WTC11 (cell line): ENCODE results near the gene HS2ST1. TPM values are rescaled to one million over a fixed set of nuclear protein-coding genes. Genes with fewer than 3 reads are reported as not detected.

Source experiments
- ATAC-seq: fragments of 200-7000 bp; cut with Tn5 transposase; 2 replicates; pipeline ENCODE4 v1.10.0; 2021; ENCODE audit warnings: mild to moderate bottlenecking, moderate library complexity
- CTCF ChIA-PET: fragments of 300-600 bp; sonication (Branson Sonifier 250); formaldehyde crosslinking; loops from one replicate; lab custom pipeline; 2021; ENCODE audit warnings: antibody characterized with exemption; lab: Charles Lee
- POLR2A ChIA-PET: fragments of 350-600 bp; sonication (Branson Sonifier 250); formaldehyde crosslinking; loops from one replicate; lab custom pipeline; 2021; ENCODE audit warnings: antibody characterized with exemption; lab: Charles Lee
- DNase-seq: peaks from one replicate; pipeline ENCODE4 v3.0.0; 2021; ENCODE audit warnings: low spot score
- H3K27ac Mint-ChIP-seq: 2 replicates; pipeline ENCODE4 v1.8.0; 2021; ENCODE audit warnings: mixed read lengths
- H3K27me3 Mint-ChIP-seq: 2 replicates; pipeline ENCODE4 v1.8.0; 2021; ENCODE audit warnings: low read depth, mild to moderate bottlenecking, moderate library complexity, mixed read lengths
- H3K36me3 Mint-ChIP-seq: 2 replicates; pipeline ENCODE4 v1.8.0; 2021; ENCODE audit warnings: mixed read lengths
- H3K4me1 Mint-ChIP-seq: 2 replicates; pipeline ENCODE4 v1.8.0; 2022; ENCODE audit warnings: mixed read lengths
- H3K4me3 Mint-ChIP-seq: 2 replicates; pipeline ENCODE4 v1.8.0; 2021; ENCODE audit warnings: mild to moderate bottlenecking, moderate library complexity, mixed read lengths
- H3K9me3 Mint-ChIP-seq: 2 replicates; pipeline ENCODE4 v1.8.0; 2021; ENCODE audit warnings: mixed read lengths
- AFF4 ChIP-seq: sonication (generic); formaldehyde crosslinking; IDR thresholded peaks from 2 replicates; pipeline ENCODE4 v1.8.1; 2023; ENCODE audit warnings: mild to moderate bottlenecking, missing genetic modification reagents, borderline replicate concordance
- E2F1 ChIP-seq: sonication (generic); formaldehyde crosslinking; IDR thresholded peaks from 2 replicates; pipeline ENCODE4 v1.8.0; 2022; ENCODE audit warnings: mild to moderate bottlenecking, missing genetic modification reagents
- E2F5 ChIP-seq: sonication (generic); formaldehyde crosslinking; IDR thresholded peaks from 2 replicates; pipeline ENCODE4 v1.8.1; 2022; ENCODE audit warnings: mild to moderate bottlenecking, moderate library complexity, missing genetic modification reagents
- FOXK1 ChIP-seq: sonication (generic); formaldehyde crosslinking; IDR thresholded peaks from 2 replicates; pipeline ENCODE4 v1.8.0; 2022; ENCODE audit warnings: mild to moderate bottlenecking, moderate library complexity, missing genetic modification reagents
- GRHL2 ChIP-seq: fragments of 250-450 bp; sonication (Bioruptor Pico); IDR thresholded peaks from 2 replicates; pipeline ENCODE4 v1.8.0; 2022; ENCODE audit warnings: mild to moderate bottlenecking, moderate library complexity; ENCODE audit not compliant: insufficient replicate concordance, severe bottlenecking
- IRF1 ChIP-seq: sonication (generic); formaldehyde crosslinking; IDR thresholded peaks from 2 replicates; pipeline ENCODE4 v1.8.0; 2023; ENCODE audit warnings: missing genetic modification reagents
- MXD4 ChIP-seq: fragments of 250-450 bp; sonication (Bioruptor Pico); IDR thresholded peaks from 2 replicates; pipeline ENCODE4 v1.8.0; 2021; ENCODE audit warnings: mild to moderate bottlenecking, moderate library complexity, borderline replicate concordance
- SP1 ChIP-seq: sonication (generic); formaldehyde crosslinking; conservative IDR thresholded peaks from 2 replicates; pipeline ENCODE4 v1.8.1; 2022; ENCODE audit warnings: missing genetic modification reagents
- ZNF138 ChIP-seq: sonication (generic); formaldehyde crosslinking; conservative IDR thresholded peaks from 2 replicates; pipeline ENCODE4 v1.8.1; 2022; ENCODE audit warnings: mild to moderate bottlenecking, moderate library complexity, missing genetic modification reagents
- ZNF396 ChIP-seq: fragments of 250-450 bp; sonication (Bioruptor Pico); IDR thresholded peaks from 2 replicates; pipeline ENCODE4 v1.8.0; 2021; ENCODE audit warnings: mild to moderate bottlenecking, moderate library complexity, borderline replicate concordance
- ZNF423 ChIP-seq: fragments of 250-450 bp; sonication (Bioruptor Pico); IDR thresholded peaks from 2 replicates; pipeline ENCODE4 v2.1.2; 2022; ENCODE audit warnings: mild to moderate bottlenecking, moderate library complexity
- total RNA-seq: library from RNA; stranded (reverse); gene quantifications from 3 replicates; pipeline ENCODE4 v1.2.3, GENCODE V29; 2021
- TF ChIP-seq, protein P1 (sequence below): fragments of 250-450 bp; sonication (Bioruptor Pico); IDR thresholded peaks from 2 replicates; pipeline ENCODE4 v1.9.0; 2021; ENCODE audit warnings: mild to moderate bottlenecking
- TF ChIP-seq, protein P2 (sequence below): fragments of 200-600 bp; IDR thresholded peaks from 2 replicates; pipeline ENCODE4 v1.8.0; 2022; ENCODE audit warnings: antibody characterized with exemption
- TF ChIP-seq, protein P3 (sequence below): fragments of 250-450 bp; sonication (Bioruptor Pico); IDR thresholded peaks from 2 replicates; pipeline ENCODE4 v1.9.0; 2021; ENCODE audit warnings: mild to moderate bottlenecking, borderline replicate concordance
- TF ChIP-seq, protein P4 (sequence below): fragments of 250-450 bp; sonication (Bioruptor Pico); conservative IDR thresholded peaks from 2 replicates; pipeline ENCODE4 v1.9.0; 2021; ENCODE audit warnings: mild to moderate bottlenecking

The HS2ST1 gene
- total RNA-seq, 1 experiment from 2014 or later = 24.7 TPM

DNA sequence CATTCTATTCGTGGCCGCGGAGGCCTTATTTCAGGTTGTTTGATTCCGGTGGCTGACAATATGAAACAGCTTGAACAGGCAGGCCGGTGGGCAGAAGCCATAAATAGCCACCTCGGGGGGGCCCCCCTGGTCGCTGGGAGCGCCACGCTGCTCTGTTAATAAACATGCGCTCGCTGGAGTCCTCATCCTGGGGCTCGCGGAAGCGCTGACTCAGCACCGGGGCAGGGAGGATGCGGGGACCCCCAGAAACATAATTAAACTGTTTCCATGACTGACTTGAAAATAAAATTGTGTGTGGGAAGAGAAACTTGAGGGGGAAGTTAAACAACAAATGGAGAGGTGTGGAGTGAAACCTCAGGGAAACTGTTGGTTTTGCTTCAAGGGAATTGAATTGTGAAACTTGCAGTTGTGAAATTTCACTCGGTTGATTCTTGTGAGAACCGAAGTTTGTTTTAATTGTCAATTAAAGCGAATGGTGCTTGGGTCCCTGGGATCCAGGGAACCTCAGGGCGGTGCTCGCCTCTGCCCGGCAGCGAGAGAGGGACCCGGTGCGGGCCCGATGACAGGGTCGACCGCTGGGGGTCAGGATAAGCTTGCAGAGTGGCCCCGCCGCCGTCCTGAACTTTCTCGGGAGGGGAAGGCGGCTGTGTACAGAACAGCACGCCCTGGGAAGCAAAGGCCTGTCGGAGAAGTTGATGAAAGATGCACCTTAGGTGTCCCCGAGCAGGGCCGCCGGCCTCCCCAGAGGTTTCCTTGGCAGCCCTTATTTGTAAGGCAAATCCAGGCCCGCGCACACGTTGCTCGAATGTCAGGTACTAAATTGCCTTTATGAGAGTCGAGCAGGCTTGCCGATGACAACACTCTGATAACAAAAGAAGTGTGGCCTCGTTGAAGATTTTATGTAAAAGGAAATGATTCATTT is 237.3 kb downstream of the HS2ST1 start (continued):
- TF ChIP-seq FOXK1 = no peak; the same call in 1 of the 2 replicates

DNA sequence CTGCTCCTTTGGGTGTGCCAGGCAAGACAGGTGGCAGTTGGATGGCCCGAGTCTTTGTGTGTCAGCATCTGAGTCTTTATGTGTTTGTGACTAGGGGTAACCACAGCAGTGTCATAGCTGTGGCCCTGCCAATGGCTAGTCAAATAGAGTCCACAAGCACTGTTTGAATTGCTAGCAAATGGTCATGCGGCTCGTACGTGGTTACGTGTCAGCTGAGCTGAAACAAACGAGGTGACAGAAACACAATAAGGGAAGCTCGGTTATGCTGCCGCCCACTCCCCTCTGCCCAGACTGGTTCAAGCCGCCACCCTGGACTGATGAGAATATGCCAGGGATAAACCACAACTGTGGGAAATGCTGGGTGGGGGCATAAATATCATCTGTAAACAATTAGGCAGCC is 239.9 kb downstream of the HS2ST1 start:
- Mint-ChIP-seq H3K9me3 (no peaks in the 10 kb centered on the region), H3K27me3 (peaks cover 21% of the 10 kb centered on the region), H3K4me3 (no peak overlapping the region), H3K27ac (no peak overlapping the region), H3K36me3 (no peaks in the 10 kb centered on the region), H3K4me1 (peaks cover 36% of the 10 kb centered on the region)
- ChIA-PET POLR2A (no interaction called here), CTCF (no interaction called here)
- ATAC-seq (no peak), DNase-seq (no peak)
- no peak for TF ChIP-seq E2F1 (CRISPR knock-in tag)
- TF ChIP-seq ZNF138 (CRISPR knock-in tag) = no peak
- TF ChIP-seq AFF4 (CRISPR knock-in tag) = no peak
- TF ChIP-seq ZNF423 (CRISPR knock-in tag) = no peak
- no peak for TF ChIP-seq GRHL2 (CRISPR knock-in tag)
- TF ChIP-seq MXD4 (CRISPR knock-in tag) = no peak

- CTCF ChIA-PET = no interaction called here
- no peak overlapping the region for H3K27ac Mint-ChIP-seq
- ATAC-seq = no peak
- peaks cover 21% of the 10 kb centered on the region for H3K27me3 Mint-ChIP-seq
- no peaks in the 10 kb centered on the region for H3K9me3 Mint-ChIP-seq
- peaks cover 28% of the 10 kb centered on the region for H3K4me1 Mint-ChIP-seq
- H3K36me3 Mint-ChIP-seq = no peaks in the 10 kb centered on the region
- H3K4me3 Mint-ChIP-seq = no peak overlapping the region
- no peak for DNase-seq
- POLR2A ChIA-PET = no interaction called here
- TF ChIP-seq, protein P1, sequence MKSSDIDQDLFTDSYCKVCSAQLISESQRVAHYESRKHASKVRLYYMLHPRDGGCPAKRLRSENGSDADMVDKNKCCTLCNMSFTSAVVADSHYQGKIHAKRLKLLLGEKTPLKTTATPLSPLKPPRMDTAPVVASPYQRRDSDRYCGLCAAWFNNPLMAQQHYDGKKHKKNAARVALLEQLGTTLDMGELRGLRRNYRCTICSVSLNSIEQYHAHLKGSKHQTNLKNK (CRISPR knock-in tag) = no peak
- no peak for TF ChIP-seq ZNF396
- TF ChIP-seq ZNF138 (CRISPR knock-in tag) = no peak
- TF ChIP-seq, protein P2, sequence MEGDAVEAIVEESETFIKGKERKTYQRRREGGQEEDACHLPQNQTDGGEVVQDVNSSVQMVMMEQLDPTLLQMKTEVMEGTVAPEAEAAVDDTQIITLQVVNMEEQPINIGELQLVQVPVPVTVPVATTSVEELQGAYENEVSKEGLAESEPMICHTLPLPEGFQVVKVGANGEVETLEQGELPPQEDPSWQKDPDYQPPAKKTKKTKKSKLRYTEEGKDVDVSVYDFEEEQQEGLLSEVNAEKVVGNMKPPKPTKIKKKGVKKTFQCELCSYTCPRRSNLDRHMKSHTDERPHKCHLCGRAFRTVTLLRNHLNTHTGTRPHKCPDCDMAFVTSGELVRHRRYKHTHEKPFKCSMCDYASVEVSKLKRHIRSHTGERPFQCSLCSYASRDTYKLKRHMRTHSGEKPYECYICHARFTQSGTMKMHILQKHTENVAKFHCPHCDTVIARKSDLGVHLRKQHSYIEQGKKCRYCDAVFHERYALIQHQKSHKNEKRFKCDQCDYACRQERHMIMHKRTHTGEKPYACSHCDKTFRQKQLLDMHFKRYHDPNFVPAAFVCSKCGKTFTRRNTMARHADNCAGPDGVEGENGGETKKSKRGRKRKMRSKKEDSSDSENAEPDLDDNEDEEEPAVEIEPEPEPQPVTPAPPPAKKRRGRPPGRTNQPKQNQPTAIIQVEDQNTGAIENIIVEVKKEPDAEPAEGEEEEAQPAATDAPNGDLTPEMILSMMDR = no peak
- TF ChIP-seq, protein P3, sequence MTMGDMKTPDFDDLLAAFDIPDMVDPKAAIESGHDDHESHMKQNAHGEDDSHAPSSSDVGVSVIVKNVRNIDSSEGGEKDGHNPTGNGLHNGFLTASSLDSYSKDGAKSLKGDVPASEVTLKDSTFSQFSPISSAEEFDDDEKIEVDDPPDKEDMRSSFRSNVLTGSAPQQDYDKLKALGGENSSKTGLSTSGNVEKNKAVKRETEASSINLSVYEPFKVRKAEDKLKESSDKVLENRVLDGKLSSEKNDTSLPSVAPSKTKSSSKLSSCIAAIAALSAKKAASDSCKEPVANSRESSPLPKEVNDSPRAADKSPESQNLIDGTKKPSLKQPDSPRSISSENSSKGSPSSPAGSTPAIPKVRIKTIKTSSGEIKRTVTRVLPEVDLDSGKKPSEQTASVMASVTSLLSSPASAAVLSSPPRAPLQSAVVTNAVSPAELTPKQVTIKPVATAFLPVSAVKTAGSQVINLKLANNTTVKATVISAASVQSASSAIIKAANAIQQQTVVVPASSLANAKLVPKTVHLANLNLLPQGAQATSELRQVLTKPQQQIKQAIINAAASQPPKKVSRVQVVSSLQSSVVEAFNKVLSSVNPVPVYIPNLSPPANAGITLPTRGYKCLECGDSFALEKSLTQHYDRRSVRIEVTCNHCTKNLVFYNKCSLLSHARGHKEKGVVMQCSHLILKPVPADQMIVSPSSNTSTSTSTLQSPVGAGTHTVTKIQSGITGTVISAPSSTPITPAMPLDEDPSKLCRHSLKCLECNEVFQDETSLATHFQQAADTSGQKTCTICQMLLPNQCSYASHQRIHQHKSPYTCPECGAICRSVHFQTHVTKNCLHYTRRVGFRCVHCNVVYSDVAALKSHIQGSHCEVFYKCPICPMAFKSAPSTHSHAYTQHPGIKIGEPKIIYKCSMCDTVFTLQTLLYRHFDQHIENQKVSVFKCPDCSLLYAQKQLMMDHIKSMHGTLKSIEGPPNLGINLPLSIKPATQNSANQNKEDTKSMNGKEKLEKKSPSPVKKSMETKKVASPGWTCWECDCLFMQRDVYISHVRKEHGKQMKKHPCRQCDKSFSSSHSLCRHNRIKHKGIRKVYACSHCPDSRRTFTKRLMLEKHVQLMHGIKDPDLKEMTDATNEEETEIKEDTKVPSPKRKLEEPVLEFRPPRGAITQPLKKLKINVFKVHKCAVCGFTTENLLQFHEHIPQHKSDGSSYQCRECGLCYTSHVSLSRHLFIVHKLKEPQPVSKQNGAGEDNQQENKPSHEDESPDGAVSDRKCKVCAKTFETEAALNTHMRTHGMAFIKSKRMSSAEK (CRISPR knock-in tag) = no peak
- no peak for TF ChIP-seq SP1 (CRISPR knock-in tag)
- no peak for TF ChIP-seq IRF1
- TF ChIP-seq, protein P4, sequence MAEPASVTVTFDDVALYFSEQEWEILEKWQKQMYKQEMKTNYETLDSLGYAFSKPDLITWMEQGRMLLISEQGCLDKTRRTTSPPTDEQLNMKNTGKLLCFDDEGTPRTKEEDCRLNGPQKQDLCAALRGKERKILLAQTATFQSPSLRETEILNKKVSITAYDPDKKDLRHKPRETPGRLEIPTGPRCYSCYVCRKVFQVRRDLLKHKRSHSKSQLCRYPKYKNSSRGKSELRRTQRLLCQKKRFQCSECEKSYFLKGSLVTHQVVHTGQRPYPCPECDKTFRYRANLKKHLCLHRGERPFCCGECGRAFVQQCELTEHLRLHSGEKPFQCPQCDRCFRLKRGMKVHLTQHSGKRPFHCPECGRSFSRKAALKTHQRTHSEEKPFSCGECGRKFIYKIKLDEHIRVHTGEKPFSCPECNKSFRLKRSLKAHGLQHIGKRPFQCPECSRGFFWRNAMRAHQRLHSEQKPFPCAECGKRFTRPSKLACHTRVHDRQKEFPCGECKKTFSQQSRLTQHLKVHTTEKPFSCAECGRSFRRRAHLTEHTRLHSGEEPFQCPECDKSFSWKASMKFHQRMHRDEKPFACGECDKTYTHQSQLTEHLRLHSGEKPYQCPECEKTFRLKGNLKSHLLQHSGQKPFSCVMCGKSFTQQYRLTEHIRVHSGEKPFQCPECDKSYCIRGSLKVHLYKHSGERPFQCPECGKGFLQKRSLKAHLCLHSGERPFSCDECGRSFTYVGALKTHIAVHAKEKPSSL (CRISPR knock-in tag) = no peak
- no peak for TF ChIP-seq E2F5
These were observed 240.7 kb downstream of the HS2ST1 start for GRCh38 chr1:87155170-87155569.
